ENCODE measurements around the gene CIBAR2.

CIBAR2 gene

GRCh38 chr16:85103114-85104079 is 8.9 kb downstream of the CIBAR2 start:
- no peak for TF ChIP-seq CTCF (IDR thresholded peaks at IDR 0.05; ENCODE audit: insufficient read depth, low read depth, low read length, missing control alignments)
- no peak overlapping the region for H3K4me3 ChIP-seq (ENCODE audit: low read depth, low read length)
- DNase-seq (ENCODE audit: low read depth) = no peak

- TF ChIP-seq CTCF (IDR thresholded peaks at IDR 0.05; ENCODE audit: insufficient read depth, low read depth, low read length, missing control alignments) = no peak
- no peak overlapping the region for H3K4me3 ChIP-seq (ENCODE audit: low read depth, low read length)
- peak; percentile 30 for DNase-seq (ENCODE audit: low read depth)
Observed at GRCh38 chr16:85101956-85102630, 10.2 kb downstream of the CIBAR2 start.

- no peak for DNase-seq (ENCODE audit: low read depth)
- TF ChIP-seq CTCF (IDR thresholded peaks at IDR 0.05; ENCODE audit: insufficient read depth, low read depth, low read length, missing control alignments) = no peak
- no peak overlapping the region for H3K4me3 ChIP-seq (ENCODE audit: low read depth, low read length)
Observed at GRCh38 chr16:85100265-85100664, 12.0 kb downstream of the CIBAR2 start.

GRCh38 chr16:85098565-85098964 is 13.7 kb downstream of the CIBAR2 start:
- TF ChIP-seq CTCF (IDR thresholded peaks at IDR 0.05; ENCODE audit: insufficient read depth, low read depth, low read length, missing control alignments) = no peak
- no peak for DNase-seq (ENCODE audit: low read depth)
- H3K4me3 ChIP-seq (ENCODE audit: low read depth, low read length) = no peak overlapping the region

GRCh38 chr16:85096921-85097320 is 15.4 kb downstream of the CIBAR2 start:
- no peak for DNase-seq (ENCODE audit: low read depth)
- no peak overlapping the region for H3K4me3 ChIP-seq (ENCODE audit: low read depth, low read length)
- no peak for TF ChIP-seq CTCF (IDR thresholded peaks at IDR 0.05; ENCODE audit: insufficient read depth, low read depth, low read length, missing control alignments)

- no peak for DNase-seq (ENCODE audit: low read depth)
- no peak for TF ChIP-seq CTCF (IDR thresholded peaks at IDR 0.05; ENCODE audit: insufficient read depth, low read depth, low read length, missing control alignments)
- no peak overlapping the region for H3K4me3 ChIP-seq (ENCODE audit: low read depth, low read length)
Observed at GRCh38 chr16:85094812-85095211, 17.5 kb downstream of the CIBAR2 start.

All from GM12865 (cell line).